H9 (cell line): ENCODE measurements around the gene DPYD. TPM values are rescaled to one million over a fixed set of nuclear protein-coding genes. Genes with fewer than 3 reads are reported as not detected.

Experiments
- DNase-seq: peaks from one replicate; pipeline ENCODE4 v3.0.0-alpha.2; 2017
- H2AFZ ChIP-seq: one replicate; pipeline ENCODE4 v1.6.1; 2013; ENCODE audit warnings: mild to moderate bottlenecking, low read length, control low read depth, moderate library complexity
- H2AK5ac ChIP-seq: 2 replicates; pipeline ENCODE4 v1.6.1; 2013; ENCODE audit warnings: low read length, control low read depth, mixed read lengths; ENCODE audit not compliant: insufficient read length
- H2BK120ac ChIP-seq: one replicate; pipeline ENCODE4 v1.6.1; 2013; ENCODE audit warnings: low read depth, mild to moderate bottlenecking, low read length, control low read depth, inconsistent platforms; ENCODE audit not compliant: poor library complexity, severe bottlenecking
- H2BK12ac ChIP-seq: 2 replicates; pipeline ENCODE4 v1.6.1; 2013; ENCODE audit warnings: low read length, control low read depth, mixed read lengths, low read depth; ENCODE audit not compliant: insufficient read length
- H2BK15ac ChIP-seq: 2 replicates; pipeline ENCODE4 v1.6.1; 2013; ENCODE audit warnings: low read depth, low read length, control low read depth
- H2BK20ac ChIP-seq: one replicate; pipeline ENCODE4 v1.6.1; 2013; ENCODE audit warnings: low read depth, mild to moderate bottlenecking, low read length, control low read depth, inconsistent platforms; ENCODE audit not compliant: poor library complexity, severe bottlenecking
- H2BK5ac ChIP-seq: 2 replicates; pipeline ENCODE4 v1.6.1; 2013; ENCODE audit warnings: low read length, control low read depth, mixed read lengths; ENCODE audit not compliant: insufficient read length
- H3K14ac ChIP-seq: 2 replicates; pipeline ENCODE4 v1.6.1; 2013; ENCODE audit warnings: low read length, control low read depth; ENCODE audit not compliant: insufficient read depth
- H3K18ac ChIP-seq: 2 replicates; pipeline ENCODE4 v1.6.1; 2013; ENCODE audit warnings: low read depth, mild to moderate bottlenecking, mixed read lengths, low read length, control low read depth; ENCODE audit not compliant: insufficient read length
- H3K23ac ChIP-seq: 2 replicates; pipeline ENCODE4 v1.6.1; 2013; ENCODE audit warnings: low read length, control low read depth, mixed read lengths, low read depth; ENCODE audit not compliant: insufficient read length
- H3K23me2 ChIP-seq: 2 replicates; pipeline ENCODE4 v1.6.1; 2013; ENCODE audit warnings: low read depth, mild to moderate bottlenecking, mixed read lengths, low read length, control low read depth; ENCODE audit not compliant: insufficient read length, poor library complexity, severe bottlenecking
- H3K27ac ChIP-seq: 2 replicates; pipeline ENCODE4 v1.5.1; 2013; ENCODE audit warnings: low read length, control low read depth, mixed read lengths, low read depth; ENCODE audit not compliant: insufficient read length
- H3K27me3 ChIP-seq: 2 replicates; pipeline ENCODE4 v1.6.1; 2013; ENCODE audit warnings: low read length, control low read depth, inconsistent platforms; ENCODE audit not compliant: insufficient read depth
- H3K4ac ChIP-seq: 2 replicates; pipeline ENCODE4 v1.6.1; 2013; ENCODE audit warnings: low read depth, mild to moderate bottlenecking, control low read depth, inconsistent platforms, low read length, moderate library complexity
- H3K4me1 ChIP-seq: 2 replicates; pipeline ENCODE4 v1.6.1; 2013; ENCODE audit warnings: low read length, control low read depth, inconsistent platforms; ENCODE audit not compliant: insufficient read depth
- H3K4me2 ChIP-seq: 2 replicates; pipeline ENCODE4 v1.6.1; 2013; ENCODE audit warnings: low read length, control low read depth, mixed read lengths; ENCODE audit not compliant: insufficient read length, insufficient read depth
- H3K56ac ChIP-seq: 2 replicates; pipeline ENCODE4 v1.6.1; 2013; ENCODE audit warnings: low read depth, mild to moderate bottlenecking, mixed read lengths, low read length, control low read depth; ENCODE audit not compliant: insufficient read length
- H3K79me1 ChIP-seq: 2 replicates; pipeline ENCODE4 v1.6.1; 2013; ENCODE audit warnings: low read depth, mild to moderate bottlenecking, moderate library complexity, low read length, control low read depth, inconsistent platforms; ENCODE audit not compliant: insufficient read depth, poor library complexity, severe bottlenecking
- H3K79me2 ChIP-seq: 2 replicates; pipeline ENCODE4 v1.6.1; 2013; ENCODE audit warnings: low read length, control low read depth, inconsistent platforms; ENCODE audit not compliant: insufficient read depth
- H3K9ac ChIP-seq: 2 replicates; pipeline ENCODE4 v1.6.1; 2013; ENCODE audit warnings: low read length, control low read depth, mixed read lengths; ENCODE audit not compliant: insufficient read length; ENCODE audit errors: extremely low read depth
- H3K9me3 ChIP-seq: one replicate; pipeline ENCODE4 v1.6.1; 2013; ENCODE audit warnings: low read depth, low read length, inconsistent platforms; ENCODE audit not compliant: control insufficient read depth
- H3T11ph ChIP-seq: one replicate; pipeline ENCODE4 v1.6.1; 2013; ENCODE audit warnings: mild to moderate bottlenecking, low read length, control low read depth, inconsistent platforms
- H4K20me1 ChIP-seq: one replicate; pipeline ENCODE4 v1.6.1; 2013; ENCODE audit not compliant: control insufficient read depth, insufficient read length, insufficient read depth
- H4K5ac ChIP-seq: 2 replicates; pipeline ENCODE4 v1.6.1; 2013; ENCODE audit warnings: low read depth, mild to moderate bottlenecking, mixed read lengths, low read length, control low read depth; ENCODE audit not compliant: insufficient read length
- H4K8ac ChIP-seq: replicated peaks from 2 replicates; pipeline ENCODE4 v1.6.1; 2013; ENCODE audit warnings: low read length, control low read depth, mixed read lengths, low read depth; ENCODE audit not compliant: insufficient read length
- H4K91ac ChIP-seq: 2 replicates; pipeline ENCODE4 v1.6.1; 2013; ENCODE audit warnings: low read depth, mild to moderate bottlenecking, moderate library complexity, mixed read lengths, low read length, control low read depth; ENCODE audit not compliant: insufficient read length
- H3K27ac Mint-ChIP-seq, 3 experiments: 2 replicates in 2 of 3; 3 replicates in 1 of 3; pipeline ENCODE4 v1.8.0; 2020 to 2021; ENCODE audit warnings: mixed read lengths in 3 of 3, mild to moderate bottlenecking in 1 of 3, moderate library complexity in 1 of 3
- H3K27me3 Mint-ChIP-seq: 2 replicates; pipeline ENCODE4 v1.8.0; 2021; ENCODE audit warnings: low read depth, mild to moderate bottlenecking, moderate library complexity, mixed read lengths
- H3K36me3 Mint-ChIP-seq, 3 experiments: 2 replicates in 2 of 3; 3 replicates in 1 of 3; pipeline ENCODE4 v1.8.0; 2020 to 2021; ENCODE audit warnings: low read depth in 3 of 3, mixed read lengths in 3 of 3; ENCODE audit not compliant: insufficient read depth in 1 of 3
- H3K4me1 Mint-ChIP-seq, 2 experiments: 2 replicates each; pipeline ENCODE4 v1.8.0; 2020; ENCODE audit warnings: mixed read lengths in 2 of 2
- H3K4me3 Mint-ChIP-seq, 2 experiments: 2 replicates in 1 of 2; 3 replicates in 1 of 2; pipeline ENCODE4 v1.8.0; 2020 to 2021; ENCODE audit warnings: mild to moderate bottlenecking in 2 of 2, mixed read lengths in 2 of 2, moderate library complexity in 1 of 2
- H3K9me3 Mint-ChIP-seq, 2 experiments: 2 replicates in 1 of 2; 3 replicates in 1 of 2; pipeline ENCODE4 v1.8.0; 2020; ENCODE audit warnings: mild to moderate bottlenecking in 2 of 2, mixed read lengths in 2 of 2, moderate library complexity in 1 of 2
- CTCF ChIP-seq: fragments of 200-600 bp; sonication (generic); conservative IDR thresholded peaks from 3 replicates; pipeline ENCODE4 v1.8.0; 2021; ENCODE audit warnings: antibody characterized with exemption, mild to moderate bottlenecking
- total RNA-seq: library from RNA; stranded (reverse); gene quantifications from 2 replicates; pipeline ENCODE4 v1.2.1, GENCODE V29; 2021

Gene DPYD
- total RNA-seq, 1 experiment from 2014 or later = 0.37 TPM

- H2BK15ac ChIP-seq = no peak overlapping the region
- H2AK5ac ChIP-seq = no peak overlapping the region
- no peak overlapping the region for H4K91ac ChIP-seq
- no peak overlapping the region for H3K23ac ChIP-seq
- no peaks in the 10 kb centered on the region for H3K9me3 ChIP-seq
- H3K9ac ChIP-seq = no peak overlapping the region
- Mint-ChIP-seq H3K36me3 (no peaks in the 10 kb centered on the region), H3K27ac (no peak overlapping the region), H3K4me3 (no peak overlapping the region), H3K27me3 (no peaks in the 10 kb centered on the region), H3K9me3 (peaks cover 4% of the 10 kb centered on the region in 2 experiments; a peak in 2 of 5 replicates), H3K4me1 (no peaks in the 10 kb centered on the region)
- H2AFZ ChIP-seq = no peak overlapping the region
- no peak overlapping the region for H3K56ac ChIP-seq
- no peak overlapping the region for H2BK12ac ChIP-seq
- no peaks in the 10 kb centered on the region for H3K79me1 ChIP-seq
- no peaks in the 10 kb centered on the region for H3K23me2 ChIP-seq
- no peak overlapping the region for H3K27ac ChIP-seq
- no peaks in the 10 kb centered on the region for H3K27me3 ChIP-seq
- H2BK120ac ChIP-seq = no peak overlapping the region
- TF ChIP-seq CTCF = no peak
- H2BK20ac ChIP-seq = no peak overlapping the region
- no peak overlapping the region for H4K8ac ChIP-seq
- no peak overlapping the region for H2BK5ac ChIP-seq
- H3K4me1 ChIP-seq = no peaks in the 10 kb centered on the region
- no peak overlapping the region for H3K14ac ChIP-seq
- H3K79me2 ChIP-seq = no peaks in the 10 kb centered on the region
- no peaks in the 10 kb centered on the region for H4K20me1 ChIP-seq
- no peak overlapping the region for H4K5ac ChIP-seq
- no peak overlapping the region for H3K18ac ChIP-seq
- H3T11ph ChIP-seq = no peak overlapping the region
- H3K4me2 ChIP-seq = no peak overlapping the region
- no peak overlapping the region for H3K4ac ChIP-seq
- DNase-seq = no peak
Measured at GRCh38 chr1:97151651-97152050, 769.2 kb downstream of the DPYD start.
